Stimulated activated CD4-positive, alpha-beta T cell treated with anti-CD3 and anti-CD28 coated beads, TNF-alpha, amount 100 ng/mL, for 1 hour (primary cell): ENCODE results near the gene USP28.
"Not testable (repeated sequence)": the region's sequence is repeated elsewhere in the genome, so short reads cannot be mapped to it uniquely, and the experiment has no call there.

Experiments
- DNase-seq, 3 donors: peaks; one replicate each; pipeline ENCODE4 v3.0.0-alpha.2; 2020; ENCODE audit warnings: low read depth in 3 of 3, low spot score in 1 of 3

The USP28 gene

DNA sequence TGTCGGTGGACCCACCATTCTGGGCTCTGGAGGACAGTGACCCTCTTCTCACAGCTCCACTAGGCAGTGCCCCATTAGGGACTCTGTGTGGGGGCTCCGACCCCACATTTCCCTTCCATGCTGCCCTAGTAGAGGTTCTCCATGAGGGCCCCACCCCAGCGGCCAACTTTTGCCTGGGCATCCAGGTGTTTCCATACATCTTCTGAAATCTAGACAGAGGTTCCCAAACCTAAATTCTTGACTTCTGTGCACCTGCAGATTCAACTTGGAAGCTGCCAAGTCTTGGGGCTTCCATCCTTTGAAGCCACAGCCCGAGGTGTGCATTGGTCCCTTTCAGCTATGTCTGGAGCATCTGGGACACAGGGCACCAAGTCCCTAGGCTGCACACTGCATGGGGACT lies 4.1 kb upstream of the USP28 start:
- DNase-seq: not testable (repeated sequence)

DNA sequence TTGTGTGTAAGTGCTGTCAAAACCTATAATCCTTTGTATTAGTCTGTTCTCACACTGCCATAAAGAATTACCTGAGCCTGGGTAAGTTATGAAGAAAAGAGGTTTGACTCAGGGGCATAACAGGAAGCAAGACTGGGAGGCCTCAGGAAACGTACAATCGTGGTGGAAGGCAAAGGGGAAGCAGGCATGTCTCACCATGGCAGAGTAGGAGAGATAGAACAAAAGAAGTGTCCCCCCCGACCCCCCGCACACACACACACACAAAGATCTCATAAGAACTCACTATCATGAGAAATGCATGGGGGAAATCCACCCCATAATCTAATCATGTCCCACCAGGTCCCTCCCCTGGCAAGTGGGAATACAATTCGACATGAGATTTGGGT lies 2.3 kb upstream of the USP28 start:
- DNase-seq: no peak

DNA sequence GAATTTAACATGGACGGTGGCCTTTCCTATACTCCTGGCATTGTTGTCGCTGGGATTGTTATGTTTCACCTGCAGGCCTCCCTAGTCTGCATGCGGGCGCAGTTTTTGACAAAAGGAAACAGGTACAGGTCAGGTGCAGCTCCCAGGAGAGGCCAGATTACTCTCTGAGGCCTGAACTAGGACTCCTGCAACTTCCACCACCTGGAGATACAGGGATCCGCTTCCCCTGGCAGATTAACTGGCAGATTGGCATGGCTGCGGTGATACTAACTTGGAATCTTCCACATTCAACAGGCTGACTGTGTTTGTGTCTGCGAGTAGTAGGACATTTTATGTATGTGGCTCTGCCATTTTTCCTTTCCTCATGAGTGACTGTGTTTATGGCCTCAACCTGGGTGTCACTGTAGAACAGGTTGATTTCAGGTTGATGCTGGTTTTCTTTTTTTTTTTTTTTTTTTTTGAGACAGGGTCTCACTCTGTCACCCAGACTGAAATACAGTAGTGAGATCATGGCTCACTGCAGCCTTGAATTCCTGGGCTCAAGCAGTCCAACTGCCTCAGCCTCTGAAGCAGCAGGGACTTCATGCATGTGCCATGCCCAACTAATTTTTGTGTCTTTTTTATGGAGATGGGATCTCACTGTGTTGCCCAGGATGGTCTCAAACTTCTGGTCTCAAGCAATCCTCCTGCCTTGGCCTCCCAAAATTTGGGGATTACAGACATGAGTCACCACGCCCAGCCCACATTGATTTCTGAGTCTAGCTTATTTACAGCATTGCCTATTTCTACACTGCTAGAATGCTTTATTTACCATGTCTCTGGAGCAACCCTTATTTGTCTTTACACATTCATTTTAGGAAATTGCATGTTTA lies 1.7 kb upstream of the USP28 start:
- DNase-seq: no peak

DNA sequence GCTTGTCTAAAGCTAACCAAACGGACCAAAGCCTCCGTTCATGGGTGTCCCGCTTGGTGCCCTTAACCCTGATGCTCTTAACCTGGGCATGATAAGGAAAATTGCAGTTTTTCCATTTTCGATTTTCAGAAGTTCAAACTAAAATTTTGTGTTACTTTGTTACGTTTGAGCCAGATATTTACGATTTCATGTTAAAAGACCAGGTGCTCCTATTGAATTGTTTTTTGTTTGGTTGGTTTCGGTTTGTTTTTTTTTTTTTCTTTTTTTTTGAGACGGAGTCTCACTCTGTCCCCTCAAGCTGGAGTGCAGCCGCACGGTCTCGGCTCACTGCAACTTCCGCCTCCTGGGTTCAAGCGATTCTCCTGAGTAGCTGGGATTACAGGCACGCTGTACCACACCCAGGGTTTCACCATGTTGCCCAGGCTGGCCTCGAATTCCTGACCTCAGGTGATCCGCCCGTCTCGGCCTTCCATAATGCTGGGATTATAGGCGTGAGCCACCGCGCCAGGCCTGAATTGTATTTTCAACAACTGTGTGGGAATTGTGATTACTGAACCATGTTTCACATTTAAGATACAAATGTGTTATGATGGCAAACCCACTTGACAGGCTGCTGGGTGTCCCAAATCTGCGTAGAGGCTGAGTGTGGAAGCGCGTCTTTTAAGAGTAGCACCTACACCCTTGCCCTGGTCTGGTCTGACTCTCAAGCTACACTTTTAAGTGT lies 864 bp upstream of the USP28 start:
- no peak for DNase-seq

DNA sequence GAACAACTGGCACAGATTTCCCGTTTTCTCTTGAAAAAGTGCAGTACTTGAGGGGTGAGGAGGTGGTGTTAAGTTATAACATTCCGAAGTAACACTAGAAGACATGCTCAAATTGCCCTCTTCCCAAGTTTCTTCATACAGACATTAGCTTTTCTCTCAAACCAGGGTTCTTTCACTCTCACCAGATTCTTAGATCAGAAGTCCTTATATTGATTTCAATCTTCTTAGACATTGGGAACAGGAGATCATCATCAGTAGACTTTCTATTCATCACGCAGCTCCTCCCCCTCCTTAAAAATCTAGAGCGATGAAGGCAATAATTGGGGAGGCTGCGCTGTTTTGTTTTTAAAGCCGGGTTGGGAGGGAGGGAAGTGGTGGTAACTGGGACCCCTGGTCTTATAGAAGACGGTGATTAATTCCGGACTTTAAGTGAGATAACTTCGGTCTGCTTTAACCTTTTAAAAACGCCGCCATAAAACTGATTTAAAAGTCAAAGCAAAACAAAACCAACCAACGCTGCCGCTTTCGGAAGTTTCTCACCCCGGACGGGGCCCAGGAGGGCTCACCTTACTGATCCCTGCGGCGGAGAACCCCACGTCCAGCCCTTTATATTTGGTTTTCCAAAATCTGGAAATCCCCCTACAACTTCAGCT lies 665 bp downstream of the USP28 start:
- peak in 1 of 3 donors; percentile 24 for DNase-seq

DNA sequence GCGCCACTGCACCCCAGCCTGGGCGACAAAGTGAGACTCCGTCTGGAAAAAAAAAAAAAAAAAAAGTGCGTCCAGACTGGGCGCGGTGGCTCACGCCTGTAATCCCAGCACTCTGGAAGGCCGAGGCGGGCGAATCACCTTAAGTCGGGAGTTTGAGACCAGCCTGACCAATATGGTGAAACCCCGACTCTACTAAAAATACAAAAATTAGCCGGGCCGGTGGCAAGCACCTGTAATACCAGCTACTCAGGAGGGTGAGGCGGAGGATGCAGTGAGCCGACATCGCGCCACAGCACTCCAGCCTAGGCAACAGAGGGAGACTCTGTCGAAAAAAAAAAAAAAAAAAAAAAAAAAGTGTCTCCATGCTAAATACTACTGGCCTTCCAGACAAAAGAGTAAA lies 1.3 kb downstream of the USP28 start:
- no peak for DNase-seq

DNA sequence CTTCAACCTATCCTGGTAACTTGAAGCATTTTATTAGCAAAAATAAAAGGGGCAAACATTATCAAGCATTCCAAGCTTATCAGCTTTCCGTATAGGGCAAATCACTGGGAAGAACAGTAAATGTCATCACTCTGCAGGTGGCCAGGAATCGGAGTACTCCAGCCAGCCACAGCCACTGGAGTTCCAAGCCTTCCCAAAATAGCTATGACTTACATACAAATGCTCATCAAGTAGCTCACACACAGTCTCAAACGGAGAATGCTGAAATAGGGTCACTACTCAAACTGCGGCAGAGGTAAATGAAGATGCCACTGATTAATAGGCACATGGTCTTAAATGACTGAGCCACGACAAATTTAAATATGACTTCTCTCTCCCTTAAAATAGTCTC lies 2.1 kb downstream of the USP28 start:
- DNase-seq: no peak

DNA sequence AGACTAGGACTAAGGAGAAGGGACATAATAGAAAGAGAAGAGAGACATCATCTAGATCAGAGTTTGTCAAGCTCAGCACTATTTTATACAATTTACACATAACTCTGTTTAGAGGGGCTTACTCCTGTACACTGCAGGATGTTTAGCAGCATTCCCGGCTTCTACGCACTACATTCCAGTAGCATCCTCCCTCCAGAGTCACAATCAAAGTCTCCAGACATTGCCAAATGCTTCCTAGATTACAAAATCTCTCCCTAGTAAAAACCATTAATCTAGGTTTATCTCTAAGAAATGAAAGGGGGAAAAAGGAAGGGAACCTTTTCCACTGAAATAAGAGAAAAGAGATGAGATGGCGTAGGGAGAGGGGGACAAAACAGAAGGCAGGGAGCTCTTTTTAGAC lies 4.0 kb downstream of the USP28 start:
- DNase-seq: no peak

DNA sequence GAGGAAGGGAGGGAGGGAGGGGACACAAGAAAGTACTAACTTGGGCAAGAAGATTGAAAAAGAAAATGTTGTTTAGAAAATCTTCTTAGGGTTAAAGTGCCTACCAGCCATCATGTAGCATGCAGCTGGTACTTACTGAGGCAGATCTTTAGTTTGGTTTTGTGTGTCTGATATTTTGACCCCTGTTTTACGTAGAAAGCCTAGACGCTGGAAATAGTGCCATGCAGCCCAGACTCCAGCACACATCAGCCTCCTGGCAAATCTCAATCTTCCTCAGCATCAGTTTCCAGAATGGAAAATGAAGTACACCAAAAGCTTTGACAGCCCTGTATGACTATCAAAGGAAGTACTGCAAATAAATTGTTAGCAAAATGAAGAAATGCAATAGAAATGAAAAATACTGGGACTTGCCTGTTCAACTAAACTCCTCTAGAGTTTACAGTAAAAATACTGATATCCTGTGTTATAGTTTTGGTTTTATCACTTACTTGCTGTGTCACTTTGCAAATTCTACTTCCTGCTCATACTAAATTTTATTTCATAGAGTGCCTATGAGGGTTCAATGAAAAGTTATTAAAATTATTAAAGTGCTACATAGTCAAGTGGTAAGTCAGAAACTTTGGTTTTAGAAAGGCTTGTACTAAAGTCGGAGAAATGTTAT lies 7.4 kb downstream of the USP28 start:
- no peak for DNase-seq

DNA sequence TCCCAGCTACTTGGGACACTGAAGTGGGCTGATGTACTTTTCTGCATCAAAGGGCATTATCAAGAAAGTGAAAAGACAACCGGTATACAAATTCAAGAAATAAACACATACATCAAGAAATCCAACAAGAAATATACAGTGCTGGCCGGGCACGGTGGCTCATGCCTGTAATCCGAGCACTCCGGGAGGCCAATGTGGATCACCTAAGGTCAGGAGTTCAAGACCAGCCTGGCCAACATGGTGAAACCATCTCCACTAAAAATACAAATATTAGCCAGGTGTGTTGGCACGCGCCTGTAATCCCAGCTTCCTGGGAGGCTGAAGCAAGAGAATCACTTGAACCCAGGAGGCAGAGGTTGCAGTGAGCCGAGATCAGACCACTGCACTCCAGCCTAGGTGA lies 9.5 kb downstream of the USP28 start:
- no peak for DNase-seq

DNA sequence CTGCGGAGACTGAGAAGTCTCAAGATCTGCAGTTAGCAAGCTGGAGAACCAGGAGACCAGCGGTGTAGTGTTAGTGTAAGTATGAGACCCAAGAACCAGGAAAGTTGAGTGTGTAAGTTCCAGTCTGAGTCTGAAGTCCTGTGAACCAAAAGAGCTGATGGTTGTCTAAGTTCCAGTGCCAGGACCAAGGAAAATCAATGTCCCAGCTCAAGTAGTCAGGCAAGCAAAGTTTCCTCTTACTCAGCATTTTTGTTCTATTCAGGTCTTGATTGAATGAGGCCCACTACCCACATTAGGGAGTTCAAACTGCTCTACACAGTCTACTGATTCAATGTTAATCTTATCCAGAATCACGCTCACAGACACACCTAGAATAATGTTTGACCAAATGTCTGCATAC lies 11.0 kb downstream of the USP28 start:
- DNase-seq: no peak

DNA sequence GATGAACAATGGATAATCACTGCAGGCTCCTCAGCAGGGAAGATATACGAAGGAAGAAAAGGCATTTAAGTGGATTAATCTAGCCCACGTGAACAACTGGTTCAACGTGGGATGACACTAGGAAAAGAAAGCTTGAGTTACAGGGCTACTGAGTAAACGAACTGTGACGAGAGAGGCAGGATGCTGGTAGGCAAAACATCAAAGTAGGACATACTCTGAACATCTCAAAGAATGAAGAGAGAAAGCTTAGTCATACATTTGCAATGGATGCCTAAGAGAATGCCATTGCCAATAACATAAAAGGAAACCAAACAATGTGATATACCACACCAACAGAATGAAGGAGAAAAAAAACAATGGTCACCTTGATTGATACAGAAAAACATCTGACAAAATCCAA lies 12.9 kb downstream of the USP28 start:
- DNase-seq: no peak

DNA sequence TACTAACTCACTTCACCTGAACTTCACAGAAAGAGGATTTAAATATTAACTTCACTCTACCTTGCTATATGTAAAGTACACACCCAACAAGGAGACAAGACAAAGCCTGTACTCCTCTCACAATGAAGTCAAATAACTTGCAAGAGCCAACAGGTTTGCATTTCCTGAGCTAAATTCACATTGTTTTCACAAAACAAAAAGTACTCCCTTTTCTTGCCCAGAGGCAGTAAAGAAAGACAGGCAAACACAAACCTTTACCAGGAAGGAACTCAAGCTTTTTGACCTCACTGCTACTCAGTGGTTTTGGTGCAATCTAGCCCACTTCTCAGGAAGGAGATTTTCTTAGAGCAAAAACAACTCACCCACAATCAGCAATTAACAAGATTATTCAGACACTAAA lies 15.7 kb downstream of the USP28 start:
- DNase-seq: no peak

DNA sequence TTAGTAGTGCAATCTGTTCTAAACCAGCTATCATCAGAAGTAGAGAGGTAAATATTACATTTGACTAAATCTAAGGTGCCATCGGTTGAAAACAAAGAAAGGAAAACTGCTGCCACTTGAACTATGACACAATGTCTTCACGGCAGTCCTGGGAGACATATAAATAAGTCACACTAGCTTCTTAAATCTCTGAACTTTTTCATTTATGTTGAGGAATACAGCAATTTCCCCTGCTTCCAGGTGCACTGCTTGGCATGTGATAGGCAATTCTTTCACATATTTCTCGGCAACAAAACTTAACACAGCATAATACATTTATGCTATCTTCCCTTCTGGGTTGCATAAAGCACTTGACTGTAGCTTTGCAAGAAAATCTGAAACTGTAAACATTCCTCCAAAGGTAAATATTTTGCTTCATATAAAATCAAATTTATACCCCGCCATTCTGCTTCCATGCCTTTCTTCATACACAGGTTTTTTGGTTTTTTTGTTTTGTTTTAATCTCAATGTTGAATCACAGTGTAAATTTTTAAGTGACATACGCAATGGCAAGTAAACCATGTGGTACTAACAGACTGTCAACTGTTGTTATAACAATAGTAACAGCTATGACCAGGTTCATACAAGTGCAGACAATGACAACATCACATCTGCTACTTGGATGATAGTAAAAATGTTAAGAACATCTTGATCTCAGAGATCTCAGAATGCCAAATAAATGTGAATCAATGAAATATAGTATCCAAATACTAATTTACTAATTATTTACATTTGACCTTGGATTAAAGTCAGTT lies 18.2 kb downstream of the USP28 start:
- DNase-seq: no peak

DNA sequence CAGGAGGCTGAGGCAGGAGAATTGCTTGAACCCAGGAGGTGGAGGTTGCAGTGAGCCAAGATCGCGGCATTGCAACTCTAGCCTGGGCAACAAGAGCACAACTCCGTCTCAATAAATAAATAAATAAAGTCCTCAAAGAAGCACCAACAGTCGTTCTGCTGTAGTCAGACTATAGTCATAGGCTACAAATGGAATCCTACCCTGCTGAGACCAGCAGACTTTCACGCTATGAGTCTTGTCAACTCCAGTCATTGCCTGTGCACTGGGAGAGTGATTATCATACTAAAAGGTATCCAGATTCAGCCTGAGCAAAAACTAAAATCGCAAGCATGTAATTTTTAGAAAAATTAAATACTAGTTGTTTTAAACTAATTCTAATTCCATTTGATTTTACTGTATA lies 19.6 kb downstream of the USP28 start:
- DNase-seq: no peak

DNA sequence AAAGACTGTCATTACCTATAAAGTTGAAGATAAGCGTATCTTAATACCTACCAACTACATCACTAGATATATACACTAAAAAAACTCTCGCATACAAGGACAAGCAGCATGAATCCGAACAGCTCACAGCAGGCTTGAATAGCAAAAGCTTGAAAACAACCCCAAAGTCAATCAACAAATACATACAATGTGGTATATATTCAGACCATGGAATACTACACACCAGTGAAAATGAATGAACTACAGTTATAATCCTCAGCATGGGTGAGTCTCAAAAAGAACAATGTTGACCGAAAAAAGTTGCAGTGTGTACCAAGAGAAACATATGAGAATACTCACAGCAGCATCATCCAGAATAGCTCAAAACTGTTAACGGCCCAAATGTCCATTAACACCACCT lies 25.2 kb downstream of the USP28 start:
- DNase-seq: no peak

DNA sequence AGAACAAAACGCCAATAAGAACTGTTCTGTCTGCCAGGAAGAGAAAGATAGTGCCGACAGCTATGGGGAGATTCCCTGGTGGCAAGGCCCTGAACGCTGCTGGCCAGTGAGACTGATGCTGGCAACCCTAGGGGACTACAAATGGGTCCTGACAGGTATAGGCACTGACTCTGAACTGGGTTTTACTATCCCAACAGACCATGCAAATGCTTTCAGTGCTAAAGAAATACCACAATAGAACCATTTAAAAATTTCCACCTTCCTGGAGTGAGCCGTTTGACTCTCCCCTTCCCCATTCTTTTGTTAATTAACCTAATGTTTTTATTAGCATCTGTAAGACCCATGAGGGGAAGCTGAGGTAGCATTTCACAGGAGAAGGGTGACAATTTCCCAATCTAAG lies 25.7 kb downstream of the USP28 start:
- DNase-seq: no peak

DNA sequence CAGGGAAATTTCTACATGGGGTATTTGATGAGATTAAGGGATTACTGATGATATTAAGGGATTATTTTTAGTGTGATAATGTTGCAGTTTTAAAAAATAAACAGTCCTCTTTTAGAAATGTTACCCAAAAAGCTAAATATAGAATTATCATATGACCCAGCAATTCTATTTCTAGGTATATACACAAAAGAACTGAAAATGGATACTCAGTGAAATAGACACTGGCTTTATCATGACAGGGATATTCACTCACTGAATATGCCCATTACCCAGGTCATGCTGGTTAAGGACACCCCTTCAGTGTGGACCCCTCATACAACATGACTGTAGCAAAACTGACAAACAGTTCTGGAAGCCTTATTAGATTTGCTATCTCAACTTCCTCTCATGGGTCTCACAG lies 27.8 kb downstream of the USP28 start:
- no peak for DNase-seq

DNA sequence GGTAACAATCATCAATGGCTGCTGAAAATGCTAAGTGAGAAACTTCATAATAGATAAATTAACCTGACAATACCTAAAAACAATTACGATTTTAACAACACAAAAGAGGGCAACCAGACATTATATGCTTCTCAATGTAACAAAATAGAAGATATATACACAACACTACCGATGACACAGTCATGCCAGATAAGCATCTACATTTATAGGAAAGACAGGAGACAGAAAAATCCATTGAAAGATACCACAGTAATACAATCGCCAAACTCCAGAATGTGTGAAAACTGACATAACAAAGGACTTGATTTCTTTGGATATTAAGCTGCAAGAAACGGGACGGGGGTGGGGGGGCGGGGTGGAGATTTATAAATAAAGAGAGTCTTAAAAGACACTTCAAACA lies 28.3 kb downstream of the USP28 start:
- DNase-seq: no peak

DNA sequence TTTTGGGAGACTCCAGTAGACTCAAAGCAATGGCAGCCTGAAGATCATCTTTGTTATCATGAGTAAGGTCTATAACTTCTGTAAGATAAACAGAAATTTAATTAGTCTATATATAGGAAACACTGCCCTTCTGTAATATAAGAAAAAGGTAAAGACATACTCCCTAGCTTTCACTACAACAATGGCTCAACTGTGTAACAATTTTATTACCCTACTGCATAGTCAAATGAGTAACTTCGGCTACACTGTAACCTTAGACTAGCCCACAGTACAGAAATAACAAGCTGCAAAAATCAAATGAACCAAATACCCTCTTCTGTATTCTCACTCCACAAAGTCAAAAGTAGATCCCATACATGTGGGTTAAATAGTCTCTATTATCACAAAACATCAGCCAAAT lies 33.7 kb downstream of the USP28 start:
- DNase-seq: no peak
